OCI-LY1 (cell line): ENCODE data around the gene RNASE1.
"Not testable (repeated sequence)": the region's sequence is repeated elsewhere in the genome, so short reads cannot be mapped to it uniquely, and the experiment has no call there.

Experiments used
- H2AFZ ChIP-seq: fragments of 200-600 bp; sonication (generic), shearing (Covaris generic); 2 replicates; pipeline ENCODE4 v1.6.0; 2014; ENCODE audit warnings: antibody characterized with exemption, mild to moderate bottlenecking, low read length
- H3F3A ChIP-seq: fragments of 200-600 bp; sonication (generic), shearing (Covaris generic); 2 replicates; pipeline ENCODE4 v1.6.0; 2014; ENCODE audit warnings: mild to moderate bottlenecking, antibody characterized with exemption, low read length, moderate library complexity; ENCODE audit not compliant: insufficient read depth
- H3K27ac ChIP-seq: fragments of 200-600 bp; sonication (generic); 2 replicates; pipeline ENCODE4 v1.5.1; 2014; ENCODE audit warnings: low read length, mixed run types, mild to moderate bottlenecking, low read depth; ENCODE audit not compliant: poor library complexity, severe bottlenecking
- H3K27me3 ChIP-seq: fragments of 200-600 bp; sonication (generic); 2 replicates; pipeline ENCODE4 v1.6.0; 2014; ENCODE audit warnings: antibody characterized with exemption, mild to moderate bottlenecking, low read length, moderate library complexity; ENCODE audit not compliant: insufficient read depth
- H3K36me3 ChIP-seq: fragments of 200-600 bp; sonication (generic); 2 replicates; pipeline ENCODE4 v1.6.1; 2014; ENCODE audit warnings: mild to moderate bottlenecking, antibody characterized with exemption, low read length, moderate library complexity, mixed read lengths; ENCODE audit not compliant: insufficient read depth
- H3K4me1 ChIP-seq: fragments of 200-600 bp; sonication (generic); 2 replicates; pipeline ENCODE4 v1.5.1; 2014; ENCODE audit warnings: mild to moderate bottlenecking, low read length, moderate library complexity; ENCODE audit not compliant: insufficient read depth, severe bottlenecking
- H3K4me2 ChIP-seq: fragments of 200-600 bp; sonication (generic), shearing (Covaris generic); 2 replicates; pipeline ENCODE4 v1.6.1; 2014; ENCODE audit warnings: low read length
- H3K4me3 ChIP-seq: fragments of 200-600 bp; sonication (generic); 2 replicates; pipeline ENCODE4 v1.5.1; 2014; ENCODE audit warnings: low read length, low read depth, mild to moderate bottlenecking, mixed read lengths; ENCODE audit not compliant: poor library complexity, severe bottlenecking
- H3K79me2 ChIP-seq: fragments of 200-600 bp; shearing (Covaris generic); 2 replicates; pipeline ENCODE4 v1.6.1; 2016; ENCODE audit warnings: mixed run types, low read length, mixed read lengths; ENCODE audit not compliant: insufficient read depth
- H3K9ac ChIP-seq: fragments of 200-600 bp; sonication (generic), shearing (Covaris generic); 2 replicates; pipeline ENCODE4 v1.6.1; 2014; ENCODE audit warnings: mild to moderate bottlenecking, low read length, mixed read lengths
- H3K9me2 ChIP-seq: fragments of 200-600 bp; sonication (generic), shearing (Covaris generic); 2 replicates; pipeline ENCODE4 v1.6.1; 2014; ENCODE audit warnings: low read depth, mild to moderate bottlenecking, low read length, mixed read lengths
- H3K9me3 ChIP-seq: fragments of 200-600 bp; shearing (Covaris generic); 2 replicates; pipeline ENCODE4 v1.6.1; 2014; ENCODE audit warnings: low read length, mixed read lengths
- H4K20me1 ChIP-seq: fragments of 200-600 bp; sonication (generic), shearing (Covaris generic); 2 replicates; pipeline ENCODE4 v1.6.0; 2016; ENCODE audit warnings: mild to moderate bottlenecking, low read length; ENCODE audit not compliant: insufficient read depth
- EZH2 ChIP-seq: fragments of 200-600 bp; sonication (generic), shearing (Covaris generic); IDR thresholded peaks from 2 replicates; pipeline ENCODE4 v1.8.0; 2017; ENCODE audit warnings: borderline replicate concordance, mixed run types, mild to moderate bottlenecking, antibody characterized with exemption, low read length, moderate library complexity, mixed read lengths
- TF ChIP-seq, protein P1 (sequence below): fragments of 200-600 bp; sonication (generic), shearing (Covaris generic); IDR thresholded peaks from 2 replicates; pipeline ENCODE4 v1.5.1; 2017; ENCODE audit warnings: mild to moderate bottlenecking, antibody characterized with exemption, low read length, moderate library complexity, mixed read lengths

The RNASE1 gene

DNA sequence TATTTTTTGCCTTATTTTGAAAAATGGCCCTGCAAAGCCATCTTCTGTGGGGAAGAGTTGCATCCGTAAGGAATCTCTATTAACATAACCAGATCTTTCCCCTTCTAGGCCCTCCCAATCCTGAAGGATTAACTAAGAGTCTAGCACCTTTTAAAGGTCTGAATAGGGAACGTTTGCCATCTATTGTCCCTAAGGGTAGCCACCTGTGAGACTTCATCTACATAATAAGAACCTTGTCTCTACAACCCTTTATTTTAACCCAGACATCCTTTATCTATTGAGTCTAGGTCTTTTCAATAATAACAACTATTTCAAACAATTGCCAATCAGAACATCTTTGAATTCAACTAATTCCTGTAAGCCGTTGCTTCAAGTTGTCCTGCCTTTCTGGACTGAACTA lies 30.0 kb downstream of the RNASE1 start:
- no peaks in the 10 kb centered on the region for H3F3A ChIP-seq
- H2AFZ ChIP-seq = no peak overlapping the region
- no peaks in the 10 kb centered on the region for H3K79me2 ChIP-seq
- H3K4me3 ChIP-seq = no peak overlapping the region
- no peaks in the 10 kb centered on the region for H3K9me3 ChIP-seq
- H3K9me2 ChIP-seq = no peaks in the 10 kb centered on the region
- H3K27ac ChIP-seq = no peak overlapping the region
- H4K20me1 ChIP-seq = no peaks in the 10 kb centered on the region
- H3K27me3 ChIP-seq = no peaks in the 10 kb centered on the region
- H3K4me2 ChIP-seq = no peak overlapping the region
- no peak overlapping the region for H3K9ac ChIP-seq
- H3K4me1 ChIP-seq = no peaks in the 10 kb centered on the region
- no peak for TF ChIP-seq EZH2
- TF ChIP-seq, protein P1, sequence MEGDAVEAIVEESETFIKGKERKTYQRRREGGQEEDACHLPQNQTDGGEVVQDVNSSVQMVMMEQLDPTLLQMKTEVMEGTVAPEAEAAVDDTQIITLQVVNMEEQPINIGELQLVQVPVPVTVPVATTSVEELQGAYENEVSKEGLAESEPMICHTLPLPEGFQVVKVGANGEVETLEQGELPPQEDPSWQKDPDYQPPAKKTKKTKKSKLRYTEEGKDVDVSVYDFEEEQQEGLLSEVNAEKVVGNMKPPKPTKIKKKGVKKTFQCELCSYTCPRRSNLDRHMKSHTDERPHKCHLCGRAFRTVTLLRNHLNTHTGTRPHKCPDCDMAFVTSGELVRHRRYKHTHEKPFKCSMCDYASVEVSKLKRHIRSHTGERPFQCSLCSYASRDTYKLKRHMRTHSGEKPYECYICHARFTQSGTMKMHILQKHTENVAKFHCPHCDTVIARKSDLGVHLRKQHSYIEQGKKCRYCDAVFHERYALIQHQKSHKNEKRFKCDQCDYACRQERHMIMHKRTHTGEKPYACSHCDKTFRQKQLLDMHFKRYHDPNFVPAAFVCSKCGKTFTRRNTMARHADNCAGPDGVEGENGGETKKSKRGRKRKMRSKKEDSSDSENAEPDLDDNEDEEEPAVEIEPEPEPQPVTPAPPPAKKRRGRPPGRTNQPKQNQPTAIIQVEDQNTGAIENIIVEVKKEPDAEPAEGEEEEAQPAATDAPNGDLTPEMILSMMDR = no peak
- H3K36me3 ChIP-seq = no peaks in the 10 kb centered on the region

DNA sequence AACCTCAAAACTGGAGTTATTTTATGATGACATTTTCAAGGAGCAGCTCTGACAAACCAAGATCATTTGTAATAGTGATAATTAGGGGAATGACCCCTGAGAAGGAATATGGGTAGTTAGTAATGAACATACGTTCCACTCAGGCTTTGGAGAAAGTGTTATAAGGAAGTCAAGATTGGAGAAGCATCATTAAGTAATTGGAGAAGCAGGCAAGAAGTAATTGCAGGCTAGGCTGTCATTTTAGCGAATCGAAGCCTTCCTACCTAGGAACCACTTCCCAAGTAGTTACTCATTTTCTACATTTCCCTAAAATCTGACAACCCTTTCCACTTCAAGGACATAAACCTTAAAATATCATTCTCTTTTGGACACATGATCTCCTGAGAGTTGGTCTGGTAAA lies 33.2 kb downstream of the RNASE1 start:
- Histone ChIP-seq H3K9me3 (no peaks in the 10 kb centered on the region), H3F3A (no peaks in the 10 kb centered on the region), H3K27ac (no peak overlapping the region), H3K4me1 (no peaks in the 10 kb centered on the region), H3K36me3 (no peaks in the 10 kb centered on the region), H3K4me3 (no peak overlapping the region), H3K27me3 (no peaks in the 10 kb centered on the region), H3K9ac (no peak overlapping the region), H2AFZ (no peak overlapping the region), H3K79me2 (no peaks in the 10 kb centered on the region), H3K4me2 (no peak overlapping the region), H4K20me1 (no peaks in the 10 kb centered on the region), H3K9me2 (no peaks in the 10 kb centered on the region)
- TF ChIP-seq EZH2 = no peak
- TF ChIP-seq, protein P1 = no peak

DNA sequence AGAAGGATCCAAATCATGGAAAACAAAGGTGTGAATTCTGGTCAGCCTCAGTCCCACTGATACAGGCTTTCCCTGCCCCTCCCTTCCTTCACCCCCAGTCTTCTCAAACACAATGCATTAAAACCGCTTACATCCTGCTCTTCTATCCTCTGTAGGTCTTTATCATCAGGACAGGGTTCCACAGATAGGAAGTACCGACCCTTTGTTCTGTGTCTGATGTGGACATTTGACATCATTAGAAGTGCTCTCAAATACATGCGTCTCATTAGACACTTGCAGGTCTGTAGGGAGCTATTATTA lies 34.1 kb downstream of the RNASE1 start:
- no peaks in the 10 kb centered on the region for H4K20me1 ChIP-seq
- H3K36me3 ChIP-seq = no peaks in the 10 kb centered on the region
- no peak overlapping the region for H3K4me3 ChIP-seq
- no peaks in the 10 kb centered on the region for H3K9me2 ChIP-seq
- no peaks in the 10 kb centered on the region for H3K4me1 ChIP-seq
- no peak overlapping the region for H3K27ac ChIP-seq
- no peaks in the 10 kb centered on the region for H3K9me3 ChIP-seq
- TF ChIP-seq EZH2 = no peak
- TF ChIP-seq, protein P1 = no peak
- H3K27me3 ChIP-seq = no peaks in the 10 kb centered on the region
- no peak overlapping the region for H3K9ac ChIP-seq
- no peak overlapping the region for H3K4me2 ChIP-seq
- no peaks in the 10 kb centered on the region for H3F3A ChIP-seq
- H2AFZ ChIP-seq = no peak overlapping the region
- no peaks in the 10 kb centered on the region for H3K79me2 ChIP-seq

DNA sequence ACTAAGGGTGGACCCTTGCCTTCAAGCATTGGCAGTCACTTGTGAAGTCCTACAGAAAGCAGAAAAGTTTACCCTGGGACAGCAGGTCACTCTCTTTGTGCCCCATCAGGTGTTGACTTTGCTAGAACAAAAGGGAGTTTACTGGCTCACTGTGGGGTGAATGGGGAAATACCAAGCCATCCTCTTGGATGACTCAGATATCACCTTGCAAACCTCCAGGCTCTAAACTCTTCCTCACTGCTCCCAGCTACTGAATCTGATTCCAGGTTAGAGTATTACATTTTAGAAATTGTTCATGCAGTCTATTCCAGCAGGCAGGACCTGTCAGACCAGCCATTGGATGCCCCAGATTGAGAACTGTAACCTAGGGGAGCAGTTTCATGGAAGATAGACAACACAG lies 41.7 kb downstream of the RNASE1 start:
- Histone ChIP-seq H3K79me2 (no peaks in the 10 kb centered on the region), H2AFZ (no peak overlapping the region), H3K4me2 (no peak overlapping the region), H3K9me3 (no peaks in the 10 kb centered on the region), H3K27me3 (no peaks in the 10 kb centered on the region), H3K4me1 (no peaks in the 10 kb centered on the region), H3K4me3 (no peak overlapping the region), H4K20me1 (no peaks in the 10 kb centered on the region), H3K27ac (no peak overlapping the region), H3K9ac (no peak overlapping the region), H3K9me2 (no peaks in the 10 kb centered on the region), H3F3A (no peaks in the 10 kb centered on the region), H3K36me3 (no peaks in the 10 kb centered on the region)
- no peak for TF ChIP-seq EZH2
- TF ChIP-seq, protein P1 = no peak

DNA sequence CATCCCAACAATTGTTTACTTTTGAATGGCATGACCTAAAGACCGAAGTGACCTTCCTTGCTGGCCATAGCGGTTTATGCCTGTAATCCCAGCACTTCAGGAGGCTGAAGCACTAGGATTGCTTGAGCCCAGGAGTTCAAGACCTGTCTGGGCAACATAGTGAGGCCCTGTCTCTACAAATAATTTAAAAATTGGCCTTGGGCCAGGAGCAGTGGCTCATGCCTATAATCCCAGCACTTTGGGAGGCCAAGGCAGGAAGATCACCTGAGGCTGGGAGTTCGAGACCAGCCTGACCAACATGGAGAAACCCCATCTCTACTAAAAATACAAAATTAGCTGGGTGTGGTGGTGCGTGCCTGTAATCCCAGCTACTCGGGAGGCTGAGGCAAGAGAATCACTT lies 43.2 kb downstream of the RNASE1 start:
- not testable (repeated sequence) for H3K27ac ChIP-seq, H3K79me2 ChIP-seq, H3K4me3 ChIP-seq, H3K4me2 ChIP-seq, H4K20me1 ChIP-seq, H3K27me3 ChIP-seq, H3K36me3 ChIP-seq, H3K9me2 ChIP-seq, H2AFZ ChIP-seq, H3K9ac ChIP-seq, H3F3A ChIP-seq, H3K9me3 ChIP-seq, H3K4me1 ChIP-seq
